ACHN (cell line): ENCODE data around the gene FGD5.

ENCODE experiments used
- DNase-seq: peaks from one replicate; pipeline ENCODE4 v3.0.0-alpha.2; 2015
- in situ Hi-C: cut with HindIII; loops from 2 replicates; pipeline ENCODE4 v1.10.0; 2017; ENCODE audit warnings: low sequenced_read_pairs, low pct_ligation_motif_present, low pct_unique_long_range_greater_than_20kb

FGD5 gene

DNA sequence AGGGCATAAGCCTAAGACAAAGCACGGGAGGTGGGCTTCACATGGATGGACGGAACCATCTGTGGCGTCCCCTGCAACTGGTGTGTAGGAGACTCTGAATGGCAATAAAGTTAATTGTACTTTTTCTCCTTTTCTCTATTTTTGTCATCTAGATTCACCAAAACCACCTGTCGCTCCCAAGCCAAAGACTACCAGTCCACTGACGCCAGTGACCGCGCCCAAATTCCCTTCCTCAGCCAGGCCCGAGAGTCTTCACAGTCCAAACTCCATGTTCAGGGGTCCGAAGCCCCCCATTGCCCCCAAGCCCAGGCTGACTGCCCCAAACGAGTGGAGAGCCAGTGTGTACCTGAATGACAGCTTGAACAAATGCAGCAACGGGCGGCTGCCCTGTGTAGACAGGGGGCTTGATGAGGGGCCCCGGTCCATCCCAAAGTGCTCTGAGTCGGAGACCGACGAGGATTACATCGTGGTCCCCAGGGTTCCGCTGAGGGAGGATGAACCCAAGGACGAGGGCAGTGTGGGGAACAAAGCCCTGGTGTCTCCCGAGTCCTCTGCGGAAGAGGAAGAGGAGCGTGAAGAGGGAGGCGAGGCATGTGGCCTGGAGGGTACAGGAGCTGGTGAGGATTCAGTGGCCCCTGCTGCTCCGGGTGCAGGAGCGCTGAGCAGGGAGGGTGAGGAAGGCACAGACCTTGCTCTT is at the start of gene FGD5:
Gene FGD5, plus strand, starts transcription at position 159 of the 697 bp plus-strand sequence. Its CDS starts 110 bp downstream, at position 269.
- in situ Hi-C loops: no loop called here
- DNase-seq: no peak

DNA sequence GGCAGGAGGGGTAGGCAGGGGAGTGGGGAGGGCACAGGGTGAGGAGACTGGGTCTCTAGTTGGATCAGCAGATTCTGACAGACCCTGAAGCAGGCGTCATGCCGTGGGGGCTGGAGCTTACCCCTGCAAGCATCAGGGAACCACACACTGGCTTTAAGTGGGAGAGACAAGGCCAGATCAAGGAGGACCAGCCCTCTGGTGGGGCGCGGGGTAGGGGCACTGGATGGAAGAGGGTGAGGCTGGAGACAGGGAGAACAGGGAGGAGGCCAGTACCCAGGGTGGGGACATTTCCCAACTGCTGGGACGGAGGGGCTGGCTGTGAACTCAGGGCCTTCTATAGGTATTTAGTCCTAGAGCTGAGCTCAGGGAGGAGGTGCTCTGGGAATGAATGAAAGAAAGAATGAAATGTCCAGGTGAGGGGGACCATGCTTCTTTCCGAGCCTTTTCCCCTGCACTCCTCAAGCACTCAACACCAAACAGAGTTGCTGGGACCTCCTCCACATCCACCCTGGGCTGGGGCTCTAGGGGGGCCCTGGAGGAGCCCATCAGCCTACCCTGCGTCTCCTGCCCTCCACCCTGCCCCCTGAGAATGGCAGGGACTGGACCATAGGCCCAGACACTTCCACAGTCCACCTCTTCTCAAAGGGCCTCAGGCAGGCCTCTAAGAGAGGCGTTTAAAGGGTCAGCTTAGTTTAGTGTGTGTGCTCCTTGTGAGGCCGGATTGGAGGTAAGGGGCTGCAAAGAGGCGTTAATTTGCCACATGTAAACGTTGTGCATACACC is 49.0 kb upstream of the FGD5 start:
- DNase-seq: no peak
- in situ Hi-C loops: no loop called here

DNA sequence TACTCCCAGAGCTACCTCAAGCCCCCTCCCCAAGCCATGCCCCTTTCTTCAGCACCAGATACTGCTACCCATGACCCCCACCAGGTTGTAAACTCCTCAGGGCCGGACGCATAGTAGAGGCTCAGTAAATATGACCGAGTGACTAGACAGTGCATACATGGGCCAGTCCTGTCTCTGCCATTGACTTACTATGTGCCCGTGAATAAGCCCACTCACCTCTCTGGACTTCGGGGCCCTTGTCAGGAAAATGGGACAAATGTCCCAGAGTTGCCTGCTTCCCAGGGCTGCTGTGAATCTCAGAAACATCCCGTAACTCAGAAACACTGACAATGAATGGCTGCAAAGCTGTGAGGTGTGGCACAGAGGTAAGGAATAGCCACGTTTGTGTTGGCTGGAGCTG is 48.2 kb upstream of the FGD5 start:
- in situ Hi-C loops: no loop called here
- DNase-seq: no peak

GRCh38 chr3:14771593-14772497 is 46.9 kb upstream of the FGD5 start:
- DNase-seq: no peak
- in situ Hi-C loops: no loop called here

GRCh38 chr3:14772533-14773138 is 46.1 kb upstream of the FGD5 start:
- DNase-seq: no peak
- in situ Hi-C loops: no loop called here

DNA sequence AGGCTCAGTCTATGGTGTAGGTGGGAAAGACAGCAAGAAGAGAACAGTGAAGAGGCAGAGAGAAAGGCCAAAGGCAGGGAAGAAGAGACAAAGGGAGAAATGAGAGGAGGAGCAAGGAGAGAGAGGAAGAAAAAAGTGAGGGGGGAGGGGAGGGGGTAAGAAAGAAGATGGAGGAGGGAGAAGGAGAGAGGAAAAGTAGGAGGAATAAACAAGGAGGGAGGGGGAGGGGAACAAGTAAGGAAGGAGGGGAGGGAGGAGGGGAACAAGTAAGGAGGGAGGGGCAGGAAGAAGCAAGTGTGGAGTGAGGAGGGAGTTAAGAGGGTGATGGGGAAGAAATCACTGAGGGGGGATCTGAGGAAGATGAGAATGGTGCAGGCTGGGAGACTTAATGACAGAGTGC is 45.5 kb upstream of the FGD5 start:
- DNase-seq: no peak
- in situ Hi-C loops: no loop called here

GRCh38 chr3:14773691-14774128 is 45.1 kb upstream of the FGD5 start:
- DNase-seq: no peak
- in situ Hi-C loops: no loop called here

- DNase-seq: no peak
- in situ Hi-C loops: no loop called here
Measured at GRCh38 chr3:14774431-14774830, 44.3 kb upstream of the FGD5 start.

DNA sequence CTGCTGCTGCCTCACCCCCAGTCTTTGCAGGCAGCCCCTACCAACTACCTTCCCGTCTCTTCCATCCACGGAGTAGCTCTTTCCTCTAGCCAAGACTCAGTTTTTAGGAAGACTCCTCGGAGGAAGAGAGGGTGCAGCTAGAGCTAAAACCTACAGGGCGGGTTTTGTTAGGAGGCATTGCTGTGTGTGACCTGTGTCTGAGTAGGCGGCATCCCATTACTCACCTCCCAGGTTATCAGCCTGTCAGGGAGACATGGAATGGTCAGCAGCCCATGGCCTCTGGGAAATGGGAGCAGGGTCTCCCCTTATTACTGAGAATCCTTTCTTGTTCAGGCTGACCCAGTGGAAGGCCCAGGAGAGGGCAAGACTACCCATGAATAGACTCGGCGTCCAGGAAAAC is 43.8 kb upstream of the FGD5 start:
- no peak for DNase-seq
- in situ Hi-C loops: no loop called here

- in situ Hi-C loops: no loop called here
Measured at GRCh38 chr3:14775563-14775962, 43.2 kb upstream of the FGD5 start.

GRCh38 chr3:14779069-14779685 is 39.6 kb upstream of the FGD5 start:
- in situ Hi-C loops: no loop called here

More at GRCh38 chr3:14775563-14775962, 43.2 kb upstream of the FGD5 start:
- no peak for DNase-seq

DNA sequence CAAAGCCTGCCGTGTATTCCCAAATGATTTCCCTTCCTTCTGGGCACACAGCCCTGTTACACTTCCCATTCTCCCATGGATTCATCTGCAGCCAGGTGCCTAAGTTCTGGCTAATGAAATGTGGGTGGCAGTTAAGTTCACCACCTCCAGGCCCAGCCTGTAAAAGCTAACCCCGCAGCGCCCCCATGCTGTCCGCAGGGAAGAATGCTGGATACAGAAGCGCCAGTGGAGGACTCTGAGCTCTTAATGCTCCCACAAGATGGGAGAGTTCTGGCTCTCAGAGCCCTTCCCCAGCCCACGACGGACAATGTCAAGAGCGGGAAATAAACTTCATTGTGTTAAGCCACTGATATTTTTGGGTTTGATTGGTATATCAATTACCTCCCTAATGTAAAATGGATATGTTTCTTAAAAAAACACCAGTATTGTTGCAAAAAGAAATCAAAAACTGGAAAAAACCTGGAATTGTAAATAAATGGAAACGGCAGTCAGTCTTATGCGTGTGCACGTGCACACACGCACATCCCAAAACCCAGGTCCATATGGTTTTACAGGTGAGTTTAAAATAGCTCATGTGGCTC is 37.7 kb upstream of the FGD5 start:
- peak; percentile 55 for DNase-seq
- in situ Hi-C loops: no loop called here

More at GRCh38 chr3:14779069-14779685, 39.6 kb upstream of the FGD5 start:
- no peak for DNase-seq

DNA sequence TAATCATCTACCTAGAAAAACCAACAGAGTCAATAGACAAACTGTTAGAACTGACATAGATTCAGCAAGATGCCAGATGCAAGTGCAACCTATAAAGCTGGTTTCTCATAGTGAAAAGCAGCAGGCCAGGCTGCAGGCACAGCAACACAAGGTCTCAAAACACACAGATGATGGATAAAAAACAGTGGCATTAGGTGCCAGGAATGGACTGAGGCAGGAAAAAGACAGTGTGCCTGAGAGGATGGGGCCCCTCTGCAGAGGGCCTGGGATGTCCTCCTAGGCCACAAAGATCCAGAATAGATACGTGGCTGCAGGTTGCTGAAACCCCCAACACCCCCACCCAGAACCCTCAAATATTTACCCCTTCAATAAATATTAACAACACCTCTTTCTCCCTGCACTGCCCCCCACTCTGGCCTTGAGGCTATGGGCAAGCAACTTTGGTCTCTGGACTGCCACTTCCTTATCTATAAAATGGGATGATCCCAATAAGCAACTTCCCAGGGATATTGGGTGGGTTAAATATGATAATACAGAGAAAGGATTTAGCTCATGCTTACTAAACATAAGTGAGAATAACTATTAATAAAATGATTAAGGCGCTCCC is 35.2 kb upstream of the FGD5 start:
- no peak for DNase-seq
- in situ Hi-C loops: no loop called here

DNA sequence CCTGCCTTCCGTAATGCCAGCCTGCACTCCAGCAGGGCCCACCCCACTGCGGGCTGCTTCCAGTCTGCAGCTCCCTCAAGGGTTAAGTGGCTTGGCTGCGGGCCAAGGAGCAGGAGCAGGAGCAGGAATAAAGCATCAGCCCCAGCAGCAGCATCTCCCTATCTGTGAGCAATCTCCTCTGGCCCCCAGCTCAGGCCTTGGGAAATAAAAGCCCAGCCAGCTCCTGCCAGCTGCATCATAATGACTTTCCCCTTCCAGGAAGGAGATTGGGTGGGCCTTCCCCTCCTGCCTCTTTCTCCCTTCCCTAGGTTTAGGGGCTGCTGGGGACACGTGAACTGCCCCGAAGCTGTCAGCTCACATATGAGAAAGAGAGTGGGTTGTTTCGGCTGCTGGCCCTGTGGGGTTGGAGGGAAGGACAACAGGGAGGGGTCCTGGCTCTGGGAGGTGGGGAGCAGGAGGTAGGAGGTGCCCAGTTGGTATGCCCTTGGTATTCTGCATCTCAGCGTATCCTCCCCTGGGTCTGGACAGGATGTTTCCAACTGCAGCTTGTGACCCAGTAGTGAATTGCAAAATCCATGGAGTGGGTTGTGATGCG is 34.6 kb upstream of the FGD5 start:
- in situ Hi-C loops: no loop called here
- no peak for DNase-seq

GRCh38 chr3:14785207-14786155 is 33.3 kb upstream of the FGD5 start:
- no peak for DNase-seq
- in situ Hi-C loops: no loop called here

- DNase-seq: no peak
- in situ Hi-C loops: no loop called here
Measured at GRCh38 chr3:14786369-14786768, 32.4 kb upstream of the FGD5 start.
